Fibroblast of mammary gland (primary cell): Measurements from ENCODE around the gene WIPF3.

Experiments
- DNase-seq: peaks from one replicate; pipeline ENCODE4 v3.0.0-alpha.2; 2010; ENCODE audit warnings: low read depth
- H3K4me3 ChIP-seq: 2 replicates; pipeline ENCODE4 v1.5.1; 2011; ENCODE audit warnings: low read depth, mild to moderate bottlenecking, low read length, moderate library complexity; ENCODE audit not compliant: control insufficient read depth
- CTCF ChIP-seq: conservative IDR thresholded peaks from 2 replicates; pipeline ENCODE4 v1.5.1; 2011; ENCODE audit warnings: low read depth, low read length, inconsistent platforms; ENCODE audit not compliant: control insufficient read depth, insufficient read depth

WIPF3 gene

GRCh38 chr7:29882481-29882880 is 76.2 kb downstream of the WIPF3 start:
- DNase-seq: no peak
- H3K4me3 ChIP-seq: no peak overlapping the region
- no peak for TF ChIP-seq CTCF

GRCh38 chr7:29883462-29884398 is 77.4 kb downstream of the WIPF3 start:
- H3K4me3 ChIP-seq: no peak overlapping the region
- no peak for DNase-seq
- no peak for TF ChIP-seq CTCF

- no peak for TF ChIP-seq CTCF
- no peak for DNase-seq
- H3K4me3 ChIP-seq: no peak overlapping the region
These were observed 78.3 kb downstream of the WIPF3 start for GRCh38 chr7:29884399-29885272.

- no peak for TF ChIP-seq CTCF
- no peak for DNase-seq
- no peak overlapping the region for H3K4me3 ChIP-seq
These were observed 79.3 kb downstream of the WIPF3 start for GRCh38 chr7:29885626-29886025.

GRCh38 chr7:29886827-29887226 is 80.5 kb downstream of the WIPF3 start:
- no peak for TF ChIP-seq CTCF
- DNase-seq: no peak
- H3K4me3 ChIP-seq: no peak overlapping the region

- TF ChIP-seq CTCF: no peak
- no peak for DNase-seq
These were observed 81.7 kb downstream of the WIPF3 start for GRCh38 chr7:29888006-29888405.

More at GRCh38 chr7:29888006-29888405, 81.7 kb downstream of the WIPF3 start:
- no peak overlapping the region for H3K4me3 ChIP-seq
